GM23248 (cell line): Measurements from ENCODE around the gene M1AP.

Experiments
- EZH2 ChIP-seq: fragments of 200-600 bp; sonication (generic); IDR thresholded peaks from 2 replicates; pipeline ENCODE4 v1.6.1; 2018; ENCODE audit warnings: antibody characterized with exemption, mild to moderate bottlenecking; ENCODE audit not compliant: insufficient read depth, poor library complexity, severe bottlenecking
- EZH2phosphoT487 ChIP-seq: fragments of 200-600 bp; sonication (generic); IDR thresholded peaks from 2 replicates; pipeline ENCODE4 v1.6.1; 2018; ENCODE audit warnings: antibody characterized with exemption, moderate library complexity, mild to moderate bottlenecking, low read depth; ENCODE audit not compliant: insufficient read depth

DNA sequence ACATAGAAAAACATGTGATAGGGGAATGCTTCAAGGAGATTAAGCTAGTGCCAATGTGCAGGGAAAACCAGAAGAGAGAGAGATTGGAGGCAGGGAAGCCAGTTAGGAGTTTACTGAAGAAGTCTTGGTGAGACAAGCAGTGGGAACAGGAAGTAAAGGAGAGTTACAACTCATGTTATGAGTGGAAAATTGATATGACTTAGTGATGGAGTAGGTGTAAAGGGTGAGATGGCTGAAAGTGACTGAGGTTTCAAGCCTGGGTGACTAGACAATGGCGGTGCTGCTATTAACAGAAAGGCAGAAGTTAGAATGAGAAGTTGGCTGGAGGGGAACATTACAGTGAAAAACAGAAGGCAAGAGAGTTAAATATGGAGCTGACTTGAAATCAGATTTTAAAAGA lies 77.1 kb downstream of the M1AP start:
- TF ChIP-seq EZH2 (no peak), EZH2phosphoT487 (no peak)
